Measurements from ENCODE around the gene CMIP.

- TF ChIP-seq CTCF (conservative IDR thresholded peaks at IDR 0.05; ENCODE audit: low read depth, low read length) (no peak), EZH2 (IDR thresholded peaks at IDR 0.05; ENCODE audit: low read length, unreplicated experiment) (no peak)
These were observed 65.4 kb downstream of the CMIP start for GRCh38 chr16:81510016-81510415.
